HEK293T (cell line): ENCODE results near the gene KRTAP10-8.

Source experiments
- CTCF ChIA-PET: fragments of 350-600 bp; formaldehyde crosslinking; extraction: SDS; loops from one replicate; lab custom pipeline; 2021; ENCODE audit warnings: antibody characterized with exemption, inconsistent platforms; lab: Yijun Ruan, JAX
- POLR2A ChIA-PET: fragments of 350-600 bp; formaldehyde crosslinking; extraction: SDS; loops from one replicate; lab custom pipeline; 2020; ENCODE audit warnings: antibody characterized with exemption, inconsistent platforms; lab: Yijun Ruan, JAX
- DNase-seq: peaks from one replicate; pipeline ENCODE4 v3.0.0; 2012; ENCODE audit warnings: mixed read lengths; ENCODE audit errors: extremely low spot score
- ARNT ChIP-seq: fragments of 450-650 bp; IDR thresholded peaks from 2 replicates; pipeline ENCODE4 v1.6.1; 2017; ENCODE audit warnings: mild to moderate bottlenecking
- BHLHE40 ChIP-seq: fragments of 450-650 bp; IDR thresholded peaks from 2 replicates; pipeline ENCODE4 v1.6.1; 2016; ENCODE audit warnings: mild to moderate bottlenecking, moderate library complexity, borderline replicate concordance
- CTBP1 ChIP-seq: fragments of 450-650 bp; IDR thresholded peaks from 2 replicates; pipeline ENCODE4 v1.6.1; 2016; ENCODE audit warnings: borderline replicate concordance
- ELF4 ChIP-seq: fragments of 450-650 bp; IDR thresholded peaks from 2 replicates; pipeline ENCODE4 v1.6.1; 2017; ENCODE audit warnings: antibody characterized with exemption
- FOXA1 ChIP-seq: fragments of 450-650 bp; IDR thresholded peaks from 2 replicates; pipeline ENCODE4 v1.6.1; 2016; ENCODE audit warnings: mild to moderate bottlenecking
- FOXK2 ChIP-seq: fragments of 450-650 bp; IDR thresholded peaks from 2 replicates; pipeline ENCODE4 v1.6.1; 2016; ENCODE audit warnings: mild to moderate bottlenecking
- FOXM1 ChIP-seq: fragments of 450-650 bp; IDR thresholded peaks from 2 replicates; pipeline ENCODE4 v1.6.1; 2017; ENCODE audit warnings: mild to moderate bottlenecking, borderline replicate concordance
- HDGF ChIP-seq: fragments of 450-650 bp; IDR thresholded peaks from 2 replicates; pipeline ENCODE4 v1.6.1; 2017; ENCODE audit warnings: antibody characterized with exemption, borderline replicate concordance
- L3MBTL2 ChIP-seq: fragments of 450-650 bp; conservative IDR thresholded peaks from 2 replicates; pipeline ENCODE4 v1.6.1; 2016; ENCODE audit warnings: mild to moderate bottlenecking
- LEF1 ChIP-seq: fragments of 450-650 bp; IDR thresholded peaks from 2 replicates; pipeline ENCODE4 v1.6.1; 2017; ENCODE audit warnings: mild to moderate bottlenecking, borderline replicate concordance
- NFRKB ChIP-seq: fragments of 450-650 bp; IDR thresholded peaks from 2 replicates; pipeline ENCODE4 v1.6.1; 2016; ENCODE audit warnings: mild to moderate bottlenecking, moderate library complexity
- SP1 ChIP-seq: fragments of 450-650 bp; IDR thresholded peaks from 2 replicates; pipeline ENCODE4 v1.6.1; 2017
- SUZ12 ChIP-seq: fragments of 450-650 bp; IDR thresholded peaks from 2 replicates; pipeline ENCODE4 v1.6.1; 2016; ENCODE audit warnings: mild to moderate bottlenecking
- TARDBP ChIP-seq: fragments of 450-650 bp; IDR thresholded peaks from 2 replicates; pipeline ENCODE4 v1.6.1; 2016
- ZNF384 ChIP-seq: fragments of 450-650 bp; IDR thresholded peaks from 2 replicates; pipeline ENCODE4 v1.6.1; 2016
- TF ChIP-seq, protein P1 (sequence below): fragments of 450-650 bp; IDR thresholded peaks from 2 replicates; pipeline ENCODE4 v1.6.1; 2016

The KRTAP10-8 gene

DNA sequence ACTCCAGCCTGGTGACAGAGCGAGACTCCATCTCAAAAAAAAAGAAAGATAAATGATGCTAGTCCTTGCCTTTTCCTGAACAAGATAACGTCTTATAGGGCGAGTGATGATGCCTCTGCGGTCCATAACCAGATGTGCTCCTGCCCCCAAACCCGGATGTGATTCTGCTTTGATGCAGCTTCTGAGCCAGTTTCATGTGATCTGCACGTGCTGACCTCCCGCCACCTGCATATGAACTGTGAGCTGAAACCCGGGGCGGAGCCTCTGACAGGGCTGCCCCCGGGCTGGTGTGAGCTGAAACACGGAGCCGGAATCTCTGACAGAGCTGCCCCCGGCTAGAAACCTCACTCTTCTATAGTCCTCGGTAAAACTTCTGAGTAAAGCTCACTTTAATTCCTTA lies 41.2 kb downstream of the KRTAP10-8 start:
- CTCF ChIA-PET, result no interaction called here
- DNase-seq, result no peak
- POLR2A ChIA-PET, result no interaction called here
- TF ChIP-seq FOXM1 (no peak), L3MBTL2 (peak; percentile 47), ZNF384 (no peak)

DNA sequence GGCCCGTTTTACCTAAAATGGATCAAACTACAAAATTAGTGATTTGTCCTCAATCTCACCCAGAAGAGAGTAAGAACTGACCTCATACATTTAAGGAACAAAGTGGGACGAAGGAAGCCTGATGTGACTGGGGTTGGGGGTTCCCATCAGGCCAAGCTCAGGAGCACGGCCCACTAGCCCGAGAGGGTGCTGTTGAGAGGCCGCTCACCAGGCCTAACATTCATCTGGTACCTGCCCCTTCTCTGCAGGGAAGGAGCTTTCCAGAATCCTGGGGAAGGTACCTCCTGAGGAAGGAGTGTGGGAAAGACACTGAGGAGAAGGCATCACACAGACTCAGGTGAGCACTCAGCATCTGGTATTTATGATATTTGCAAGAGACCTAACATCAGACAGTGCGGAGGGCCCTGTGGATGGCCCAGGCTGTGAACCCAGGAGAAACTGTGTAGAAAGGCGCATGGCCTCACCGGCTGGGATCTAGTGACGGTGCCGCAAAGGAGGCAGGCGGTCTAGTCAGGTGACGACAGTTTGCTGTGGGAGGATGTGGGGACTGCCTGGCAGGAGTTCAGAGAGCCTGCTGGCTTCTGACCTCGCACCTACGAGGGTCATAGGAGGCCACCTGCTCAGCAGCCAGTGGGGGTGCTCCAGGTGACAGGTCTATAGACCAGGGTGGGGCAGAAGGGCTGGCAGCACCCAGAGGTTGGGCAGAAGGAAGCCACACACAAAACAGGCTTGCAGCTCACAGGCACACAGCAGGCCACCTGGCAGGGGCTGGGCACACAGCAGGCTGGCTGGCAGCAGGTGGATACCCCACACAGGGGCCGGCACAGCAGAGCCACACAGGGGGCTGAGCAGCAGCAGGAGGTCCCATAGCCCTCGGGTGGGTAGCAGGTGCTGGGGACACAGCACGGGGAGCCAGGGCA lies 42.0 kb downstream of the KRTAP10-8 start:
- POLR2A ChIA-PET, result no interaction called here
- TF ChIP-seq L3MBTL2 (no peak), ZNF384 (no peak), FOXA1 (no peak), FOXM1 (no peak), HDGF (no peak), SP1 (no peak), NFRKB (no peak), FOXK2 (no peak), ELF4 (no peak), LEF1 (no peak), SUZ12 (no peak), TARDBP (no peak), ARNT (no peak)
- TF ChIP-seq, protein P1, sequence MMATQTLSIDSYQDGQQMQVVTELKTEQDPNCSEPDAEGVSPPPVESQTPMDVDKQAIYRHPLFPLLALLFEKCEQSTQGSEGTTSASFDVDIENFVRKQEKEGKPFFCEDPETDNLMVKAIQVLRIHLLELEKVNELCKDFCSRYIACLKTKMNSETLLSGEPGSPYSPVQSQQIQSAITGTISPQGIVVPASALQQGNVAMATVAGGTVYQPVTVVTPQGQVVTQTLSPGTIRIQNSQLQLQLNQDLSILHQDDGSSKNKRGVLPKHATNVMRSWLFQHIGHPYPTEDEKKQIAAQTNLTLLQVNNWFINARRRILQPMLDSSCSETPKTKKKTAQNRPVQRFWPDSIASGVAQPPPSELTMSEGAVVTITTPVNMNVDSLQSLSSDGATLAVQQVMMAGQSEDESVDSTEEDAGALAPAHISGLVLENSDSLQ, result no peak
- CTCF ChIA-PET, result no interaction called here
- DNase-seq, result no peak

DNA sequence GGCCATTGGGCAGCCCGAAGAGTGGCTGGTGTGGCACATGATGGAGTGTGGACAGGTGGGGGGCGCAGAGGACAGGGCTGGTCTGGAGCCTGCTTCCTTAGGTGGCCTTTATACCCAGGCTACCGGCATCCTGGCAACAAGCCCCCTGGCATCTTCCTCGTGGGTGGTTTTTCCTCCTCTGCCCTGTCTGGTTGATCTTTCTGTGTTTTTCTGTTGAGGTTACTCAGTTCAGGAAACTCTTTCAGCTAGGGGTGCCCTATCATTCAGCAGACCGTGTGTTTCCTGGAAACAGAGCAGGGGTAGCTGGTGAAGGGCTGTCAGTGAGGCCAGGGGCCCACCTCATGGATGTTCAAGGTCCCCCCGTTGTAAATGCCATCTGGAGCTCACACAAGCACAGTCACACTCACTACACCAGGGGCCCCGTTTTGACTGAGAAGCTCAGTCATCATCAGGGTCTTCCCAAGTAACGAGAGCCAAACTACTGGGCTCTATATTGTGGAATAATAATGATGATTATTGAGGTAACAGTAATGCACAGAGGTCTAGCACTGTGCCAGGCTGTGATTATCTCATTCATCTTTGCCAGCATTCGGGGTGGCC lies 42.8 kb downstream of the KRTAP10-8 start, which contains the start of gene KRTAP12-4:
Gene KRTAP12-4, minus strand, starts transcription at position 84 of the 600 bp plus-strand sequence. Its CDS starts 45 bp downstream, at position 39.
- ChIA-PET POLR2A (no interaction called here), CTCF (no interaction called here)
- no peak for DNase-seq
- TF ChIP-seq SUZ12 (no peak), L3MBTL2 (no peak), NFRKB (no peak), TARDBP (no peak), SP1 (no peak), FOXK2 (no peak), CTBP1 (no peak), HDGF (no peak), ELF4 (no peak), LEF1 (no peak), BHLHE40 (no peak)
- TF ChIP-seq, protein P1, result no peak

DNA sequence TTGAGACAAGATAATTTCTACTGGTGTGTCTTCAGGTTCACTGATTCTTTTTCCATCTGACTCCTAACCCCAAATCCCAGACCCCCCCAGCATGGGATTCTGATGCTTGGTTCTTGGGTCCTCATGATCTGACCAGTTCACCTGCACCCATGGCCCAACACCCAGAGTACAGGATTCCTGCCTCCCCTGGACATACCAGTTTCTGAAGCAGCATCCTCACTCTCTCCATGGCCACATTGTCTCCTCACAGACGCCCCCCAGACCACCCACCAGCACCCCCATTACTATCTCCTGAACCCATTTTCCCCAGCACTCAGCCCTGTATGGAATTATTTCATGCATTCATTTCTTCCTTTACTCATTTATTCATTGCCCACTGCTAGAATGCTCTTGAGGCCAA lies 45.0 kb downstream of the KRTAP10-8 start:
- ChIA-PET POLR2A (no interaction called here), CTCF (no interaction called here)
- DNase-seq, result no peak
- TF ChIP-seq TARDBP (no peak), L3MBTL2 (no peak), ARNT (no peak), FOXK2 (no peak), ELF4 (no peak), SUZ12 (no peak), CTBP1 (no peak)

DNA sequence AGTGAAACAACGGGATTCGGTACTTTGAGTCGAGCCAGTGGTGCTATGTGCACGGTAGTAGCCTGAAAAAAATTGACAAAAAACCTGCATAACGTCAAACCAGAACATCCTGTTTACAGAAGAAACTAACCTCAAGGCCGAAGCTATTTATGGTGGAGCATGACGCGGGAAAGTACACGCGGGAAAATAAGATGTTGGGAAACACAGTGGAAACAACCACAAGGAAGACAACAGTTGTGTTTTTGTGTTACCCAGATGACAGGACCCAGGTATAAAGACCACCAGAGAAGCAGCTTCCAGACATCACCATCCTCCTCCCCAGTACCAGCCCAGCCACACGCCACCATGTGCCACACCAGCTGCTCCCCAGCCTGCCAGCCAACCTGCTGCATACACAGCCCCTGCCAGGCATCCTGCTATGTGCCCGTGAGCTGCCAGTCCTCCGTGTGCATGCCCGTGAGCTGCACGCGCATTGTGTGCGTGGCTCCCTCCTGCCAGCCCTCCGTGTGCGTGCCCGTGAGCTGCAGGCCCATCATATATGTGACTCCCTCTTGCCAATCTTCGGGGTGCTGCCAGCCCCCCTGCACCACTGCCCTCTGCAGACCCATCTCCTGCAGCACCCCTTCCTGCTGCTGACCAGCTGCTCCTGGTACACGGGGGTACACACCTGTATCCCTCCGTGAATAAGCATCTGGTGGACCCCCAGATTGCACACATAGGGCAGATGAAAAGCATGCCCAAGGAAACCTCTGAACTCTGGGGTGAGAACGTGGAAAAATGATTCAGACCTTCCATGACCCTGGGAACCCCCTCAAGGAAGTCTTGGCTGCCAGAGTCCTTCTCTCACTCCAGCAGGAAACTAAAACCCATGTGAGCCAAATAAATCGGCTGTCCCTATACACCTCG lies 46.0 kb downstream of the KRTAP10-8 start, which contains the start of gene KRTAP12-3:
Gene KRTAP12-3, plus strand, starts transcription at position 298 of the 906 bp plus-strand sequence. Its CDS starts 48 bp downstream, at position 346.
- ChIA-PET CTCF (interaction anchor here (0.7 kb wide), 1 partner anchor 152 kb away, joined by 3 read pairs; no protein-coding TSS in a partner anchor), POLR2A (no interaction called here)
- no peak for DNase-seq
- TF ChIP-seq FOXM1 (no peak), FOXA1 (no peak), ARNT (no peak), HDGF (no peak), SUZ12 (no peak), CTBP1 (no peak)

DNA sequence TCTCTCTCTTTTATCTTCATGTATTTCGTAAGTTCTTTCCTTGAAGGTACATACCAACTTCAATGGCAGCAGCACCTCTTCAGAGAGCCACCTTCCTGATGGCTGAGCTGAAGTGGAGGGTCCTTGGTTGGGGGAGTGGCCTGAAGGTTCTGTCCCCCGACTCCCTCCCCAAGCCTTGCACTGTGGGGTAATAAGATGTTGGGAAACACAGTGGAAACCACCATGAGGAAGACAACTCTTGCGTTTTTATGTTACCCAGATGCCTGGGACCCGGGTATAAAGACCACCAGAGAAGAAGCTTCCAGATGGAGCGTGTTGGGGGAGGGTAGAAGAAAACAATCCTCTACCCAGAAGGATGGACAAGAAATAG lies 46.6 kb downstream of the KRTAP10-8 start:
- TF ChIP-seq SUZ12, result no peak
- TF ChIP-seq ELF4, result no peak
- no peak for TF ChIP-seq FOXK2
- no peak for TF ChIP-seq BHLHE40
- no peak for TF ChIP-seq SP1
- TF ChIP-seq HDGF, result no peak
- no peak for TF ChIP-seq ARNT
- TF ChIP-seq, protein P1, result no peak
- no peak for TF ChIP-seq ZNF384
- no peak for TF ChIP-seq NFRKB
- no peak for TF ChIP-seq FOXM1
- no peak for TF ChIP-seq TARDBP
- no peak for TF ChIP-seq FOXA1
- TF ChIP-seq LEF1, result no peak
- no peak for TF ChIP-seq CTBP1
- TF ChIP-seq L3MBTL2, result no peak
- ChIA-PET CTCF (interaction anchor here (0.7 kb wide), 1 partner anchor 153 kb away, joined by 3 read pairs; no protein-coding TSS in a partner anchor), POLR2A (no interaction called here)
- DNase-seq, result no peak
